LoVo (cell line): Measurements from ENCODE around the gene RPS27.

Experiments
- DNase-seq: peaks from one replicate; pipeline ENCODE4 v3.0.0-alpha.2; 2016; ENCODE audit warnings: low spot score

The RPS27 gene

DNA sequence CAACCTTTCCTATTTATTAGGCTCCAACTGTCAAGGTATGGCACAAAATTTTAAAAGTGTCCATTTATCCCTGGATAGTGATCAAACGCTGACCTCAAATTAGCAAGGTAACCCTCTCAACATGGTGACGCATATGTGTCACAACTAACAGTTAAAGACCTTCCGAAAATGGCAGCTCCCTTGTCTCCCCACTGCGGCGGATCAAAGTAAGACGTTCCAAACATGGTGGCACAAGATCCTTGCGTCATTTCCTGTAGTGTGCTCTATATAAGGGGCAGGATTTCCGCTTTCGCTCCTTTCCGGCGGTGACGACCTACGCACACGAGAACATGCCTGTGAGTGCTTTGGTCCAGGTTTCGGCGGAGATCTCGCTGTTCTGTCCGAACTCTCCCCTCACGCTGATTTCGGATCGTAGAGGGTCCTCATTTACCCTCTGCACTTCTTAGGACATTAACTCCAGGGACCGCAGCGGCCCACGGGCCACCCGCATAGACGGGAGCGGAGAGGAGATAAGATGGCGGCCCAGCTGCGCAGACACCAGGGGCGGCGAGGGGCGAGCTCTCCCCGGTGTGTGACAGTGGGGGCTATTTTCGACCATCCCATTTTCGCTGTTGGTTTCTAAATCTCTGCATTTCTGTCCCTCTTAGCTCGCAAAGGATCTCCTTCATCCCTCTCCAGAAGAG, at the start of gene RPS27:
RPS27 (plus strand) TSS at position 295 of the 683 bp plus-strand sequence; CDS start at position 330, 35 bp downstream.
- DNase-seq = peak; percentile 99

GRCh38 chr1:153941826-153942725, 48.5 kb upstream of the RPS27 start:
- DNase-seq = no peak

GRCh38 chr1:153942766-153943549, 47.6 kb upstream of the RPS27 start:
- DNase-seq = no peak

- no peak for DNase-seq
These were observed 46.3 kb upstream of the RPS27 start for GRCh38 chr1:153944005-153944826.

DNA sequence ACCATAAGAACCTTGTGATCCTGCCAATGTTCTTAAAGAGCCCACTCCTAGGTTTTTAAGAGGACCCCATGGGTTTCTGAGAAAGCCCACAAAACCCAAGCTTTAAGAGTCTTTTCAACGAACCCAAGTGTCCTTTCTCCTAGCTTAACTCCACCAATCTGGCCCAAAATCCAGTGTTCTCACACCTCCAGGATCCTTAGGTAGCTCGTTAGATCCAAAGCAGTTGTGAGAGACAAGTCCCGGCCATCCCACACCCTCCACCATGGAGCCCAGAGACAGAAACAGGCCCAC, 45.8 kb upstream of the RPS27 start:
- DNase-seq = no peak

GRCh38 chr1:153945131-153945794, 45.3 kb upstream of the RPS27 start:
- no peak for DNase-seq

DNA sequence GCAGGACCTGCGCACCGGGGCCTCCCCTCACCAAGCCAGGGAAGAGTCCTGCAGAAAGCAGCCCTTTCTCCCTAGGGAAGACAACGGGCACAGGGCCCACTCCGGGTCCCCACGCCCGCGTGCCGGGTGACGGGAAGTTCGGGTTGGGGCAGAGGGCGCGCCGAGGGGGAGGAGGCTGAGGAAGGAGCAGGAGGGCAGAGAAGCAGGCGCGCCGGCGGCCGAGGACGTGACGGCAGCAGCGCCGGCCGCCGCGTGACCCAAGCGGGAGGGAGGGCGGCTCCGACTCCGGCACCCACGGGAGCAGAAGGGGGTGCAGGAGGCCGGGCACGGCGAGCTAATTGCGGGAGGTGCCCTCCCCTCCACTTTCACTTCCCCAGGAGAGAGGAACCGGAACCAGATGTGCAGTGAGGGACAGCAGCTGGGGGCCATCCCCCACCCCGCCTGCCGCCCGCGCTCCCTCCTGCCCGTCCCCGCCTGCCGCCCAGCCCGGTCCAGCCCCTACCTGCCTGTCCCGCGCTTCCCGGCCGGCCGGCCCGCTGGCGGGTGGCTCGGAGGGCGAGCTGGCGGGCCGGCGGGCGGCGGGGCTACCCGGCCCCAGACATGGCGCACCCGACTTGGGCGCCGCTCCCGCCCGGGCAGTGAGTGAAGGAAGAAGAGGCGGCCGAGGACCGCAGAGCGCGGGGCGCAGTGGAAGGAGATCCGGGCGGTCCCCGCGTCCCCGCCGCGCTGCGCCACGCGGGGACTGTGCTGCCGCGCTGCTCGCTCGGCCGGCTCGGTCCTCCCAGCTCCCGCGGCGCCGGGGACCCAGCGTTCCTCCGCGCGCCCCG, 44.6 kb upstream of the RPS27 start:
- peak; percentile 53 for DNase-seq

- peak; percentile 87 for DNase-seq
These were observed 43.8 kb upstream of the RPS27 start, which contains the start of gene DENND4B for GRCh38 chr1:153946622-153947241. Gene DENND4B (minus strand): TSS chr1:153946718. CDS start chr1:153944374, 2,344 bp downstream.

DNA sequence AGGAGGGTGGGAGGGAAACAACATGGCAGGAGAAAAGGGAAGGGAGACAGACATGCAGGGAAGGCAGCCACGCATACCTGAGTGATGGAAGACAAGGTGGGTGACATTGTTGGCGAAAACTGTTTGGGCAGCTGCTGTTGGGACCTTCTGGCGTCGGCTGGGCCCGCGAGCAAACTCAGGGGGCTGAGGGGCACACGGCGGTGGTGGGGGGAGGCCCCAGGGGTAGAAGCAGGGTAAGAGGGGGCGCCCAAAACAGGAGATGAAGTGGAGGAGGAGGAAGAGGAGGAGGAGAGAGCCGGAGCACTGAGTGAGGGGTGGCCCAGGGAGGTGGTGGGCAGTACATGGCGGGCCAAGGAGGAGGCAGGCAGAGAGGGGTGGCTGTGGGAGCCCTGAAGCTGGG, 39.4 kb upstream of the RPS27 start:
- DNase-seq = no peak

- no peak for DNase-seq
These were observed 38.8 kb upstream of the RPS27 start for GRCh38 chr1:153951801-153952200.

DNA sequence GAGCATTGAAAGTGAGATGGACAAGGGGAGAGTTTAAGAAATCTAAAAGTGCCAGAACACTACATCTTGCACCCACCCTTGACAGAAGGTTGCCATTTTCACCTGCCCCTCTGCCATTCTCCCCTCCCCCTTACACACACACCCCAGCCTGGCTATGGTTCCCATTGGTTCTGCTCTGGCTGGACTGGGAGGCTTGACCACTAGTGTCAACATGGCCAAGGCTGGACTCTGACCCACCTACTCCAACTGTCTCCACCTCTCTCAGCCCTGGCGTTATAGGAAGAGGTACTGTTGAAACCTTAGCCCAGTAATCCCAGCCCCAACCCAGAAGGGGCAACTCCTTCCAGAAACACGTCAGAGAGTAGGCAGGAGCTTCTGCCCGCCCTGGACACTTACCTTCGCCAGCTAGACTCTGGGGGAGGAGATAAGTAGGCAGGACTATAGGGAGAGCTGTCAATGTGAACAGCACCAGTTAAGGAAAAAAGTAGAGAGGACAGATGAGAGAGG, 36.6 kb upstream of the RPS27 start:
- no peak for DNase-seq

DNA sequence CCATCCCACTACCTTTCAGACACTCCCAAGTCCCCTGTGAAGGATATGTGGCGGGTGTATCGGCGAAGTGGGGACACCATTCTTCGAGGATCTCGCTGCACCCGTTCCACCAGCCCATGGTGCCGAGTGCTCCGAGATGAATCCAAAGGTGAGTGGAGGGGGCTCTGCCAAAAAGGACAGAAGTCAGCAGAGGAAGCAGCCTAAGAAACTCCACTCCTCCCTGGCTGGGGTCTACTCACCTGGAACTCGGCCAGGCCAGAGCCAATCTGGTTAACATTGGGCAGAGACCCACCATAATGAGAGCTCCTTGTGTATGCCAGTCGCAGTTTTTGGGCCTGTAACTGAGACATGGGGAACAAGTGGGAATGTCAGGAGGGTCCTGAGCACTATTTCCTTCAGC, 35.7 kb upstream of the RPS27 start:
- no peak for DNase-seq

- no peak for DNase-seq
These were observed 33.4 kb upstream of the RPS27 start for GRCh38 chr1:153956997-153957715.

DNA sequence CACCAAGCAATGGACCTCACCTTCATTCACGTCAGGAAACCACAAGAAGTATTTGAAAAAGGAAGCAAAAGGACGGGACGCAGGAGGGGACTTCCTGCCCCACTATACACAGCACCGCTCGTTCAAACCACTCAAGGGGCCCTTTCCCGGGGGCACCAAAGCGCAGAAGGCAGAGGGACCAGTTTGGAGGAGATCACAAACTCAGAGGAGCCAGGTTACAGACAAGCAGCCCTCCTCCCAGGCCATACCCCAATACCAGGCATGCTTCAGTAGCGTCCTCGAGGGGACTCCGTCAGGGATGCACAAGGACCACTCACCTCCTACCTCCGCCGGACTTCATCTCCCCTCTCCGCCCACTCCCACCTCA, 32.8 kb upstream of the RPS27 start:
- DNase-seq = no peak

DNA sequence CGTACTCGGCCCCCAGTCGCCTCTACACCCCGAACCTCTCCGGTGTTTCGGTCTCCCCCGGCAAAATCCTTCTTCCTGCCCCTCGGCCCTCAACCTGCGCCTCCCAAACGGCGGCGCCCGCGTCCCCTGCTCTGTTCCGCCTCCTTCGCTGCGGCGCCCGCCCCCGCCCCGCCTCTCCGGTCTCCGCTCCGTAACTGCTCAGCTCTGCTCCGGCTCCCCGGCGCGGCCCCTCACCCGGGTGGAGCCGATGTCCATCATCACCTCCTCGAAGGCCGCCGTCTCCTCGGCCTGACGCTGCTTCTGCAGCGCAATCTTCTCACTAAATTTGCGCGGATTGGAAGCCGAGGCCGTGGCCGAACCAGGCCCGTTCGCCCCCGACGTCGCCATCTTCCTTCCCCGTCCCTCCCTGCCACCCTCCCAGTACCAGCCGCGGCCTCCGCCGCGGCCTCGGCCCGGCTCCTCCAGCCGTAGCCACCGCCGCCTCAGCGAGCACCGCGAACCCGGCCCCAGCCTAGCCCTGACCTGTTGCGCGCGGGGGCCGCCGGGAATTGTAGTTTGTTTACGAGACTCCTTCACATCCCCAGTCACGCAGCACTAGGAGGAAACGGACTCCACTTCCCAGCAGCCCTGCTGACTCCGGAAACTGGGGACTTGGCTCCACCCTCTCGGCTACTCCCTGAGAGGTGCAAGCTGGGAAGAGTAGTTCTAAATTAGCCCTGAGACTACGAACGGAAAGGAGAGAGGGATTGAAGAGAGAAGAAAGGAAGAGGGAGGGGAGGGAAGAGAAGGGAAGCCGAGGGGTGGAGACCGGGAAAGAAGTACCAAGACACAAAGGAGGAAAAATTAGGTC, 32.2 kb upstream of the RPS27 start, which contains the start of gene CRTC2:
CRTC2 (minus strand) TSS at position 502 of the 850 bp plus-strand sequence; CDS start at position 387, 115 bp downstream.
- DNase-seq = peak; percentile 99

GRCh38 chr1:153958961-153959260, 31.7 kb upstream of the RPS27 start:
- no peak for DNase-seq

DNA sequence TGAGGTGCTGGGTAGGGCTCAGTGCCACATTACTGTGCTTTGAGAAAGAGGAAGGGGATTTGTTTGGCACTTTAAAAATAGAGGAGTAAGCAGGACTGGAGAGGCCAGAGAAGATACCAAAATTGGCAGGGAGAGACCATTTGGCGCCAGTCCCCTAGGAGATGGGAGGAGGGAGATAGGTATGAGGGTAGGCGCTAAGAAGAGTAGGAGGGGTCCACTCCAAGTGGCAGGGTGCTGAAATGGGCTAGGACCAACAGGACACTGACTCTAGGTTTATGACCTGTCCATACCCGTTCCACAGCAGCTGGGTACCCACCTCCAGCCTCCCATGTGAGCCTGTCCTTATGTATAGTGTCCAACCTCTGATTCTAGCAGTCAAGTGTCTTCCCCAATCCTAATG, 31.1 kb upstream of the RPS27 start:
- no peak for DNase-seq

- DNase-seq = no peak
These were observed 30.4 kb upstream of the RPS27 start for GRCh38 chr1:153960206-153960605.
